Lung (tissue), 12 donors: ENCODE data around the gene SLC12A5. TPM values are rescaled to one million over a fixed set of nuclear protein-coding genes. Genes with fewer than 3 reads are reported as not detected.

ENCODE experiments used
- ATAC-seq: fragments of 200-7000 bp; cut with Tn5 transposase; one replicate; pipeline ENCODE4 v1.9.1; 2020; ENCODE audit warnings: moderate number of reproducible peaks; ENCODE audit not compliant: insufficient read depth, low FRiP score
- DNase-seq, 3 donors: peaks; one replicate each; pipeline ENCODE4 v3.0.0-alpha.2; 2013 to 2017
- H3K27ac ChIP-seq, 2 donors: one replicate each; pipeline ENCODE4 v1.5.1; 2013; ENCODE audit warnings: mild to moderate bottlenecking in 2 of 2, moderate library complexity in 2 of 2, control low read depth in 1 of 2, inconsistent platforms in 1 of 2, low read depth in 1 of 2, low read length in 1 of 2
- H3K27me3 ChIP-seq, 3 donors: one replicate each; pipeline ENCODE4 v1.5.1; 2013; ENCODE audit warnings: low read length in 2 of 3; ENCODE audit not compliant: control insufficient read depth in 3 of 3, insufficient read depth in 3 of 3
- H3K36me3 ChIP-seq, 4 donors: one replicate each; pipeline ENCODE4 v1.5.1; 2013; ENCODE audit warnings: low read length in 4 of 4, mild to moderate bottlenecking in 1 of 4, moderate library complexity in 1 of 4; ENCODE audit not compliant: control insufficient read depth in 4 of 4, insufficient read depth in 4 of 4
- H3K4me1 ChIP-seq, 5 donors: one replicate each; pipeline ENCODE4 v1.5.1; 2013; ENCODE audit warnings: low read length in 5 of 5, mild to moderate bottlenecking in 2 of 5, moderate library complexity in 1 of 5; ENCODE audit not compliant: control insufficient read depth in 5 of 5, insufficient read depth in 5 of 5
- H3K4me3 ChIP-seq: one replicate; pipeline ENCODE4 v1.5.1; 2013; ENCODE audit warnings: mild to moderate bottlenecking, control low read depth, moderate library complexity
- H3K9ac ChIP-seq, 2 donors: one replicate each; pipeline ENCODE4 v1.5.1; 2013; ENCODE audit warnings: low read length in 2 of 2, control low read depth in 1 of 2; ENCODE audit not compliant: insufficient read depth in 1 of 2
- H3K9me3 ChIP-seq, 4 donors: one replicate each; pipeline ENCODE4 v1.5.1; 2013; ENCODE audit warnings: low read length in 3 of 4, mild to moderate bottlenecking in 1 of 4, moderate library complexity in 1 of 4; ENCODE audit not compliant: control insufficient read depth in 4 of 4, insufficient read depth in 3 of 4
- WGBS, 2 donors: extraction: QIAGEN DNeasy Blood & Tissue Kit; methylation state at CpG; one replicate each; pipeline ENCODE4 v1.1.7; 2013; 5-methylcytosine and 5-hydroxymethylcytosine counted together
- polyA plus RNA-seq, 2 donors: library from polyadenylated mRNA; stranded (reverse); fragments of 200-250 nt; gene quantifications; one replicate each; pipeline ENCODE4 v1.2.1, GENCODE V29; 2013
- total RNA-seq, 2 donors: library from RNA; depleted of rRNA in 1 of 2; stranded (reverse); fragments of >200 nt in 1 of 2; gene quantifications; one replicate each; pipeline ENCODE4 v1.2.1, GENCODE V29; 2014 to 2021
- TF ChIP-seq, protein P1 (sequence below): IDR thresholded peaks from 2 replicates; pipeline ENCODE4 v1.5.1; 2012; ENCODE audit warnings: mild to moderate bottlenecking; ENCODE audit errors: control extremely low read depth, extremely low read depth
- donor health status: control.
- donor health status: control.
- donor health status: Bipolar disorder and iron deficiency.
- donor health status: healthy.
- donor health status: DM: yes; HTN: yes; CAD: no.

The SLC12A5 gene
- total and polyA plus RNA-seq, 4 donors: 0.52 TPM; not detected in 3

DNA sequence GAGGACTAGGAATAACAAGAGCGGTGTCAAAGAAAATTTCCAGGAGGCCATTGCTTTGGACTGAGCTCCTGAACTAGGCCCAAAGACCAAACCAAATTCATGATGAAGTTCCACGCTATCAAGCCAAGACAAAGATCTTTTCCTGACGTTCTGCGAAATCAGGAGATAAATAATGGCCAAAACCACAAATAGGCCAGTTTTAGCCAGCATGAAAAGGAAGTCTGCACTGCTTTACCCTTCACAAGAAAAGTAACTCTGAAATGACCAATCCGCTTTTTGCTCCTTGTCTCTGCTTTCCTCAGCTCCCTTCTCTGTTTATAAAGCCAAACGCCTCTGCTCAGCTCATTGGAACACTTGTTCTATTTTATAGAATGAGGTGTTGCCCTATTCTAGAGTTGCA is 54.1 kb downstream of the SLC12A5 start:
- DNase-seq: no peak
- no peak for ATAC-seq
- TF ChIP-seq, protein P1, sequence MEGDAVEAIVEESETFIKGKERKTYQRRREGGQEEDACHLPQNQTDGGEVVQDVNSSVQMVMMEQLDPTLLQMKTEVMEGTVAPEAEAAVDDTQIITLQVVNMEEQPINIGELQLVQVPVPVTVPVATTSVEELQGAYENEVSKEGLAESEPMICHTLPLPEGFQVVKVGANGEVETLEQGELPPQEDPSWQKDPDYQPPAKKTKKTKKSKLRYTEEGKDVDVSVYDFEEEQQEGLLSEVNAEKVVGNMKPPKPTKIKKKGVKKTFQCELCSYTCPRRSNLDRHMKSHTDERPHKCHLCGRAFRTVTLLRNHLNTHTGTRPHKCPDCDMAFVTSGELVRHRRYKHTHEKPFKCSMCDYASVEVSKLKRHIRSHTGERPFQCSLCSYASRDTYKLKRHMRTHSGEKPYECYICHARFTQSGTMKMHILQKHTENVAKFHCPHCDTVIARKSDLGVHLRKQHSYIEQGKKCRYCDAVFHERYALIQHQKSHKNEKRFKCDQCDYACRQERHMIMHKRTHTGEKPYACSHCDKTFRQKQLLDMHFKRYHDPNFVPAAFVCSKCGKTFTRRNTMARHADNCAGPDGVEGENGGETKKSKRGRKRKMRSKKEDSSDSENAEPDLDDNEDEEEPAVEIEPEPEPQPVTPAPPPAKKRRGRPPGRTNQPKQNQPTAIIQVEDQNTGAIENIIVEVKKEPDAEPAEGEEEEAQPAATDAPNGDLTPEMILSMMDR: no peak
- H3K4me3 ChIP-seq: no peak overlapping the region
- H3K27ac ChIP-seq: no peak overlapping the region
- H3K9me3 ChIP-seq: no peaks in the 10 kb centered on the region
- peaks cover 5 to 33% (median 23%) of the 10 kb centered on the region in 5 donors for H3K4me1 ChIP-seq
- no peak overlapping the region for H3K9ac ChIP-seq
- WGBS, 2 donors: 75 to 77% methylated on average over 6 of the region's 6 CpGs
- H3K36me3 ChIP-seq: peaks cover 5 to 9% (median 8%) of the 10 kb centered on the region in 4 donors
- H3K27me3 ChIP-seq: no peaks in the 10 kb centered on the region

DNA sequence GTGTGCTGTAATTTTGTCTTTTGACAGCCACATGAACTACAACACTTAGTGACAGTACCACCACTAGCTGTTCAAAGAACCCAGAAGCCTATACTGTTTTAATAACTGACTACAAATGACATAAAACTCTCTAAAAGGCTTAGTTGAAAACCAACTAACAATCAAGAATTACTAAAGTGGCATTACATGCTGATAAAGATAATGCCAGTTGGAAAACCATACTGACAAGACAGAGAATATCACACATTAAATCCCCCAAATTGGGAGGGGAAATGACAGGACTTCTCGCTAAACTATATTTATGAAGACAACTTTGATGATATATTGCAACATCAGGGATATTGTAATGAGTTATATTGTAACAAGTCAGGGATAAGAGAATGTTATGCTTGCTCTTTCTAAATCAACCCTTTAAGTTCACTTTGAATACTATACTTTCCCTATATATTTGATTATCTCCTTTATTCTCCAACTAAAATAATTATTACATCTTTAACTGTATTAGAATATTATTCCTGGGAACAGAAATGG is 54.6 kb downstream of the SLC12A5 start:
- Histone ChIP-seq H3K27me3 (no peaks in the 10 kb centered on the region), H3K9me3 (no peaks in the 10 kb centered on the region), H3K36me3 (peaks cover 4 to 6% (median 6%) of the 10 kb centered on the region in 4 donors), H3K27ac (no peak overlapping the region), H3K4me3 (no peak overlapping the region), H3K4me1 (peaks cover 7 to 38% (median 27%) of the 10 kb centered on the region in 5 donors), H3K9ac (no peak overlapping the region)
- TF ChIP-seq, protein P1: no peak
- ATAC-seq (no peak), DNase-seq (no peak)
- 66 to 79% methylated on average over 1 of the region's 1 CpG for WGBS, 2 donors

DNA sequence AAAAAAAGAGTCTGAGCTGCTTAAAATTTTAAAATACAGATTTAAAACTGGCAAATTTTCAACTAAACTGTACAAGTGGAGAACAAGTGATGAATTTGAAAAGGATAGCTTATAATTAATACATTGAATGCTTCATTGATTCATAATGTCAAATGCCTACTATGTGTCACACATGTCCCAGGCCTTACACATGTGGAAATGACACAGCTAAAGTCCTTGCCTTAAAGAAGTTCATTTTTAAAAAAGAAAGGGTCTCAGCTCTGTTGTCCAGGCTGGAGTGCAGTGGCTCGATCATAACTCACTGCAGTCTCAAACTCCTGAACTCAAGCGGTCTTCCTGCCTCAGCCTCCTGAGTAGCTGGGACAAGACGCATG is 55.8 kb downstream of the SLC12A5 start:
- Histone ChIP-seq H3K36me3 (no peaks in the 10 kb centered on the region), H3K9ac (no peak overlapping the region), H3K27me3 (no peaks in the 10 kb centered on the region), H3K27ac (no peak overlapping the region), H3K4me1 (peaks cover 4 to 39% (median 27%) of the 10 kb centered on the region in 5 donors), H3K4me3 (no peak overlapping the region), H3K9me3 (no peaks in the 10 kb centered on the region)
- DNase-seq (no peak), ATAC-seq (no peak)
- 80 to 81% methylated on average over 3 of the region's 3 CpGs for WGBS, 2 donors
- TF ChIP-seq, protein P1: no peak

DNA sequence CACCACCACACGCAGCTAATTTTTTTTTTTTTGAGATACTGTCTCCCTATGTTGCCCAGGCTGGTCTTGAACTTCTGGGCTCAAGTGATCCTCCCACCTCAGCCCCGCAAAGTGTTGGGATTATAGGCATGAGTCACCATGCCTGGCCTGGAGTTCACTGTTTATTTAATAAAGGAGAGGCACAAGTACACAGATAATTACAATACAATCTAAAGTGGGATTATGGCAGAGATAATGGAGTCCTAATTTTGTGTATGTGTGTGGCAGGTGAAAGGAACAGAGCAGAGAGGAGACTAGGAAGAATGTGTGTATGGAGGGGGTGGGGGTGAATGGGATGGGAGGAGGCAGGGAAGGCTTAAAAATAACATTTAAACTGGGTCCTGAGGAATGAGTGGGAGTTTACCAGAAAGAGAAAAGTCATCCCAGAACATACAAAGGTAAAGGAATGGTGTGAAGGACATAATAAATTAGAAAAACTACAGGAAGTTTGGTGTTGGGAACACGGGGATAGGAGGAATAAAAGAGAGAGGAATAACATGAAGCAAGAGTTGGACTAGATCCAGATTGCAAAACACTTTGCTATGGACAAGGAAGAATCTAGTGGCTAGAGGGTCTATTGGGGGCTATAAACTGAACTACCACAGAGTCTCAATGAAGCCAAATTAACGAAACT is 56.3 kb downstream of the SLC12A5 start:
- Histone ChIP-seq H3K4me1 (peaks cover 4 to 42% (median 27%) of the 10 kb centered on the region in 5 donors), H3K9me3 (no peaks in the 10 kb centered on the region), H3K36me3 (no peaks in the 10 kb centered on the region), H3K4me3 (no peak overlapping the region), H3K9ac (no peak overlapping the region), H3K27ac (peak overlapping the region in 1 of 2 donors; percentile 21), H3K27me3 (no peaks in the 10 kb centered on the region)
- WGBS, 2 donors: 45 to 54% methylated on average over 4 of the region's 4 CpGs
- ATAC-seq: no peak
- peak in 2 of 3 donors; percentile 61 to 87 for DNase-seq
- TF ChIP-seq, protein P1: no peak
